HG02763 (cell line): ENCODE data around the gene DIP2C.
"Not testable (repeated sequence)": the region's sequence is repeated elsewhere in the genome, so short reads cannot be mapped to it uniquely, and the experiment has no call there.

Experiments
- ATAC-seq: cut with Tn5 transposase; IDR thresholded peaks from one replicate; pipeline ENCODE4 v1.9.1; 2021; ENCODE audit warnings: mild to moderate bottlenecking, moderate library complexity; ENCODE audit not compliant: unreplicated experiment

The DIP2C gene

GRCh38 chr10:697097-697875 lies 7.8 kb upstream of the DIP2C start:
- ATAC-seq, result no peak

GRCh38 chr10:695396-695795 lies 5.9 kb upstream of the DIP2C start:
- ATAC-seq, result no peak

GRCh38 chr10:693506-693905 lies 4.0 kb upstream of the DIP2C start:
- no peak for ATAC-seq

GRCh38 chr10:692682-693351 lies 3.3 kb upstream of the DIP2C start:
- ATAC-seq, result no peak

- ATAC-seq, result no peak
Observed at GRCh38 chr10:691216-691615, 1.7 kb upstream of the DIP2C start.

GRCh38 chr10:690372-691161 lies 1.1 kb upstream of the DIP2C start:
- ATAC-seq, result no peak

- no peak for ATAC-seq
Observed at GRCh38 chr10:689121-689451, 382 bp downstream of the DIP2C start.

- no peak for ATAC-seq
Observed at GRCh38 chr10:688312-689120, 952 bp downstream of the DIP2C start.

GRCh38 chr10:687583-688311 lies 1.7 kb downstream of the DIP2C start:
- no peak for ATAC-seq

GRCh38 chr10:686155-686931 lies 3.1 kb downstream of the DIP2C start:
- no peak for ATAC-seq

- no peak for ATAC-seq
Observed at GRCh38 chr10:685613-686012, 3.9 kb downstream of the DIP2C start.

- no peak for ATAC-seq
Observed at GRCh38 chr10:683448-684071, 5.9 kb downstream of the DIP2C start.

GRCh38 chr10:682931-683447 lies 6.5 kb downstream of the DIP2C start:
- no peak for ATAC-seq

- ATAC-seq, result no peak
Observed at GRCh38 chr10:681670-682318, 7.7 kb downstream of the DIP2C start.

GRCh38 chr10:680745-681144 lies 8.7 kb downstream of the DIP2C start:
- ATAC-seq, result no peak

GRCh38 chr10:680146-680545 lies 9.3 kb downstream of the DIP2C start:
- ATAC-seq, result no peak

GRCh38 chr10:679556-679955 lies 9.9 kb downstream of the DIP2C start:
- ATAC-seq, result no peak

- ATAC-seq, result not testable (repeated sequence)
Observed at GRCh38 chr10:678662-679005, 10.8 kb downstream of the DIP2C start.
